ENCODE data around the gene SP140L. TPM values are rescaled to one million over a fixed set of nuclear protein-coding genes. Genes with fewer than 3 reads are reported as not detected.
"Not testable (repeated sequence)": the region's sequence is repeated elsewhere in the genome, so short reads cannot be mapped to it uniquely, and the experiment has no call there.

SP140L gene
- total RNA-seq: 1 to 10 TPM; 6.7 to 9.9 TPM

- TF ChIP-seq, protein P1, sequence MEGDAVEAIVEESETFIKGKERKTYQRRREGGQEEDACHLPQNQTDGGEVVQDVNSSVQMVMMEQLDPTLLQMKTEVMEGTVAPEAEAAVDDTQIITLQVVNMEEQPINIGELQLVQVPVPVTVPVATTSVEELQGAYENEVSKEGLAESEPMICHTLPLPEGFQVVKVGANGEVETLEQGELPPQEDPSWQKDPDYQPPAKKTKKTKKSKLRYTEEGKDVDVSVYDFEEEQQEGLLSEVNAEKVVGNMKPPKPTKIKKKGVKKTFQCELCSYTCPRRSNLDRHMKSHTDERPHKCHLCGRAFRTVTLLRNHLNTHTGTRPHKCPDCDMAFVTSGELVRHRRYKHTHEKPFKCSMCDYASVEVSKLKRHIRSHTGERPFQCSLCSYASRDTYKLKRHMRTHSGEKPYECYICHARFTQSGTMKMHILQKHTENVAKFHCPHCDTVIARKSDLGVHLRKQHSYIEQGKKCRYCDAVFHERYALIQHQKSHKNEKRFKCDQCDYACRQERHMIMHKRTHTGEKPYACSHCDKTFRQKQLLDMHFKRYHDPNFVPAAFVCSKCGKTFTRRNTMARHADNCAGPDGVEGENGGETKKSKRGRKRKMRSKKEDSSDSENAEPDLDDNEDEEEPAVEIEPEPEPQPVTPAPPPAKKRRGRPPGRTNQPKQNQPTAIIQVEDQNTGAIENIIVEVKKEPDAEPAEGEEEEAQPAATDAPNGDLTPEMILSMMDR (IDR thresholded peaks at IDR 0.05): no peak
- TF ChIP-seq POLR2A (IDR thresholded peaks at IDR 0.05): peak in 2 of 3 donors; percentile 52 to 57
- peaks cover 15% of the 10 kb centered on the region for H3K4me1 ChIP-seq
- intact Hi-C loops (cut with DNase I): no loop called here
- H3K36me3 ChIP-seq (replicated peaks in 1 of 2; ENCODE audit: insufficient read depth in 1 of 2, low read depth in 2 of 2): no peaks in the 10 kb centered on the region
- no peak within 1 kb of the TSS for H3K4me3 ChIP-seq
- ATAC-seq (peak; percentile 87), DNase-seq (peak; percentile 54 to 77 (median 65))
- no peaks in the 10 kb centered on the region for H3K9me3 ChIP-seq
- H3K27me3 ChIP-seq: no peaks in the 10 kb centered on the region
- WGBS, 2 donors: 9 to 18% methylated on average over 11 of the region's 11 CpGs
- H3K27ac ChIP-seq: peak within 1 kb of the TSS; percentile 8 to 75 (median 66)
These were observed at the start of gene SP140L for GRCh38 chr2:230326453-230327417. SP140L (plus strand) TSS chr2:230327193; CDS start chr2:230327270, 77 bp downstream.

DNA sequence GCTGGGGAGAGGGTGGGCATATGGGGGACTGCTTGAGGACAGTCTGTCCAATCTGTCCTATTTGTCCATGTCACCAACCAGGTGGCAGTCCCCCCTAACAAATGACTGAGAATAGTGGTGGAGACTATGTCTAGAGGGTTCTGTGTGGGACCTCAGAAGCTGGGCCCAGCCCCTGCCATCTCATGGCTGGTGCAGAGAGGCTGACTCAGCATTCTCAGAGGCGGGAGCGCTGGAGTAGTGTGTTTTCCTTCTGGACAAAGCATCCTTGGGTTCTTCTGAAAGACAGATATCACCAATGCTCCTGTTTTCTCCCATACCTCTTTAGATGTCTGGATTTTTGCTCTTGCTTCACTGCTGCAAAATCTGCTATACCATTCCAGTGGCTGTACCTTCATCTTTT lies 44.1 kb upstream of the SP140L start:
- 75 to 92% methylated on average over 2 of the region's 2 CpGs for WGBS, 2 donors
- Histone ChIP-seq H3K36me3 (replicated peaks in 1 of 2; ENCODE audit: insufficient read depth in 1 of 2, low read depth in 2 of 2) (no peaks in the 10 kb centered on the region), H3K4me1 (no peaks in the 10 kb centered on the region), H3K9me3 (no peaks in the 10 kb centered on the region), H3K27ac (no peak overlapping the region), H3K27me3 (no peaks in the 10 kb centered on the region), H3K4me3 (no peak overlapping the region)
- intact Hi-C loops (cut with DNase I): no loop called here
- no peak for TF ChIP-seq POLR2A (IDR thresholded peaks at IDR 0.05)
- TF ChIP-seq, protein P1 (IDR thresholded peaks at IDR 0.05): no peak
- ATAC-seq (no peak), DNase-seq (no peak)

DNA sequence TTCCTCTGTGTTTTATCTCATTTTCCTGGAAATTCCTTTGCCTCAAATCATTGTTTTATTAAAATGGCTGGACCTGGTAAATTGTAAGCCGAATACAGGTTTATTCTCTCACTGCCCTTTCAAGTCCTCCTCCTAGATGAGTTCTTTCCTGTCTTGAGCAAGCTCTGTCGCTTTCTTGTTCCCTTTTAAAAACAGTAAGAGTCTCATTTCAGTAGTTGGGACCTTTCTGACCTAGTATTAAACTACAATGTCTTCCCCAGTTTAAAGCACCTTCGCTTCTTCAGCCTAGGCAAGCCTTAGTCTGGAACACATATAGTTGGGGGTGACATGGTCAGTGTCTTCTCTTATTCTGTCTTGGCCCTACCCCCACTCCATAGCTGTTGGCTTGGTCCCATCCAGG lies 40.9 kb upstream of the SP140L start:
- no peaks in the 10 kb centered on the region for H3K27me3 ChIP-seq
- no peak for DNase-seq

GRCh38 chr2:230289311-230289710 lies 37.7 kb upstream of the SP140L start:
- WGBS, 2 donors: 86 to 87% methylated on average over 4 of the region's 4 CpGs
- H3K27ac ChIP-seq; H3K4me3 ChIP-seq; ATAC-seq; DNase-seq; intact Hi-C loops (cut with DNase I); H3K9me3 ChIP-seq; H3K36me3 ChIP-seq (replicated peaks in 1 of 2; ENCODE audit: insufficient read depth in 1 of 2, low read depth in 2 of 2); H3K27me3 ChIP-seq; H3K4me1 ChIP-seq: not testable (repeated sequence)

More for the DNA sequence above, 40.9 kb upstream of the SP140L start:
- Histone ChIP-seq H3K4me3 (no peak overlapping the region), H3K36me3 (replicated peaks in 1 of 2; ENCODE audit: insufficient read depth in 1 of 2, low read depth in 2 of 2) (no peaks in the 10 kb centered on the region), H3K9me3 (no peaks in the 10 kb centered on the region), H3K4me1 (no peaks in the 10 kb centered on the region), H3K27ac (no peak overlapping the region)
- ATAC-seq: no peak
- WGBS, 2 donors: 66 to 75% methylated on average over 3 of the region's 3 CpGs
- intact Hi-C loops (cut with DNase I): no loop called here
- TF ChIP-seq, protein P1 (IDR thresholded peaks at IDR 0.05): no peak
- no peak for TF ChIP-seq POLR2A (IDR thresholded peaks at IDR 0.05)

DNA sequence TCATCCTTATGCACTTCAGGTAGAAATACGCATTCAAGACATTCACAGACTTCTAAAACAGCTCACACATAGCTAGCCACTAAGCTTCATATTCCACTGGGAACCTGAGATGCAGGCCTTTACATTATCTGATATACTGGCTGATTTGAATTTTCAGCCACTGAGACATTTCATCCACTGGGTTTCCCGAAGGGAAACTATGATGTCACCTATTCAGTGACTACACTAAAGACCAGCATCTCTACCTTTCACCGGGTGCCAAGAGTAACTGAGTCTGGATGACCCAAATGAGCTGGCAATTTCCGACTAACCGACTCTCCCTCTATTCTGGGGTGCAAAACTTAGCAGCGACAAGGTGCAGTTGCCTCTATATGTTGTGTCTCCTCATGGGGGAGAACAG lies 31.8 kb upstream of the SP140L start:
- H3K4me3 ChIP-seq: no peak overlapping the region
- intact Hi-C loops (cut with DNase I): no loop called here
- WGBS, 2 donors: 76 to 86% methylated on average over 6 of the region's 6 CpGs
- H3K4me1 ChIP-seq: no peaks in the 10 kb centered on the region
- TF ChIP-seq, protein P1 (IDR thresholded peaks at IDR 0.05): no peak
- TF ChIP-seq POLR2A (IDR thresholded peaks at IDR 0.05): no peak
- no peaks in the 10 kb centered on the region for H3K36me3 ChIP-seq (replicated peaks in 1 of 2; ENCODE audit: insufficient read depth in 1 of 2, low read depth in 2 of 2)
- DNase-seq: no peak
- no peaks in the 10 kb centered on the region for H3K27me3 ChIP-seq
- no peaks in the 10 kb centered on the region for H3K9me3 ChIP-seq
- no peak overlapping the region for H3K27ac ChIP-seq
- ATAC-seq: no peak
